Measurements from ENCODE around the gene CCDC167.

GRCh38 chr6:37514321-37514771 is 14.7 kb upstream of the CCDC167 start:
- TF ChIP-seq CTCF (conservative IDR thresholded peaks at IDR 0.05; ENCODE audit: low read length) (no peak), EZH2phosphoT487 (IDR thresholded peaks at IDR 0.05; ENCODE audit: borderline replicate concordance, low read depth, low read length) (no peak)

Measured in OCI-LY7 (cell line).